ENCODE data around the gene OBP2A.

GRCh38 chr9:135555910-135556309 lies 10.0 kb downstream of the OBP2A start:
- TF ChIP-seq CTCF (IDR thresholded peaks at IDR 0.05) (no peak), POLR2A (IDR thresholded peaks at IDR 0.05) (no peak), POLR2AphosphoS5 (IDR thresholded peaks at IDR 0.05; ENCODE audit: insufficient read depth in 1 of 2, low read depth in 1 of 2) (no peak)
